Measurements from ENCODE around the gene ATP10A. TPM values are rescaled to one million over a fixed set of nuclear protein-coding genes. Genes with fewer than 3 reads are reported as not detected.

Gene ATP10A
- total and polyA plus RNA-seq, 9 of the 15 experiments (the other 6 are each of a cell fraction or from before 2014, with no cell fraction given): 0.09 TPM; not detected in 8

GRCh38 chr15:25700916-25701315, 162.2 kb downstream of the ATP10A start:
- DNase-seq (ENCODE audit: extremely low read depth in 1 of 4, low spot score in 3 of 4): no peak
- Histone ChIP-seq H3K4me3 (no peak overlapping the region), H3K4me2 (ENCODE audit: insufficient read depth, low read length) (no peak overlapping the region), H2AFZ (ENCODE audit: low read depth, low read length) (no peak overlapping the region), H3K79me2 (ENCODE audit: control insufficient read depth, insufficient read depth, low read length) (no peaks in the 10 kb centered on the region), H3K9me1 (ENCODE audit: control insufficient read depth, insufficient read depth, low read length) (no peaks in the 10 kb centered on the region), H4K20me1 (replicated peaks; ENCODE audit: control insufficient read depth, insufficient read depth, low read length) (no peaks in the 10 kb centered on the region), H3K9me3 (replicated peaks; ENCODE audit: control insufficient read depth, insufficient read depth, low read depth, low read length) (no peaks in the 10 kb centered on the region), H3K36me3 (ENCODE audit: control insufficient read depth, insufficient read depth, low read length) (no peaks in the 10 kb centered on the region), H3K4me1 (replicated peaks in 1 of 2; ENCODE audit: control insufficient read depth in 2 of 2, insufficient read depth in 2 of 2, low read length in 2 of 2) (no peaks in the 10 kb centered on the region), H3K9ac (ENCODE audit: insufficient read depth in 1 of 2, low read depth in 2 of 2, low read length in 2 of 2) (no peak overlapping the region), H3K27ac (ENCODE audit: extremely low read depth, low read depth, low read length) (no peak overlapping the region), H3K27me3 (ENCODE audit: control insufficient read depth in 2 of 2, insufficient read depth in 2 of 2, low read length in 2 of 2) (peaks cover 2 to 32% of the 10 kb centered on the region in 2 experiments; a peak in 1 of 5 replicates)
- in situ Hi-C loops (cut with MboI) (no loop called here), intact Hi-C loops (cut with micrococcal nuclease) (no loop called here)
- no peak for ATAC-seq
- TF ChIP-seq ZC3H8 (IDR thresholded peaks at IDR 0.05) (no peak), JUN (IDR thresholded peaks at IDR 0.05; ENCODE audit: borderline replicate concordance, low read depth, low read length) (no peak), JUN (CRISPR knock-in tag; IDR thresholded peaks at IDR 0.05; ENCODE audit: borderline replicate concordance) (no peak), ZNF707 (CRISPR knock-in tag; conservative IDR thresholded peaks at IDR 0.05) (no peak), ETV1 (tag; conservative IDR thresholded peaks at IDR 0.05; ENCODE audit: low read depth) (no peak), ZNF395 (CRISPR knock-in tag; IDR thresholded peaks at IDR 0.05) (no peak), ELK3 (CRISPR knock-in tag; IDR thresholded peaks at IDR 0.05) (no peak), HES1 (IDR thresholded peaks at IDR 0.05; ENCODE audit: low read depth) (no peak), ZNF280A (IDR thresholded peaks at IDR 0.05; ENCODE audit: low read depth, partially characterized antibody) (no peak), HDAC3 (IDR thresholded peaks at IDR 0.05; ENCODE audit: borderline replicate concordance, partially characterized antibody) (no peak), SNRNP70 (optimal IDR thresholded peaks at IDR 0.05; ENCODE audit: low read depth, low read length) (no peak), CREB1 (IDR thresholded peaks at IDR 0.05) (no peak), CREB1 (CRISPR knock-in tag; IDR thresholded peaks at IDR 0.05) (no peak), HNRNPUL1 (IDR thresholded peaks at IDR 0.05; ENCODE audit: low read length) (no peak), ZBTB7A (IDR thresholded peaks at IDR 0.05; ENCODE audit: borderline replicate concordance, control insufficient read depth, low read depth, low read length) (no peak), BRCA1 (IDR thresholded peaks at IDR 0.05) (no peak), BRCA1 (CRISPR knock-in tag; IDR thresholded peaks at IDR 0.05) (no peak)
- FAIRE-seq: no peak
- 0% methylated on average over 7 of the region's 7 CpGs for WGBS (ENCODE audit: insufficient coverage, low coverage, missing lambda C conversion rate)
- POLR2A ChIA-PET: interaction anchor here (0.6 kb wide), 1 partner anchor 293 kb away, joined by 3 read pairs; no protein-coding TSS in a partner anchor
- BruUV-seq (replicated peaks): no TSS peak
- CTCF ChIA-PET (ENCODE audit: low intra/inter-chr PET ratio): no interaction called here
